ENCODE results near the gene NFKBIA.

GRCh38 chr14:35433826-35434225, 29.3 kb upstream of the NFKBIA start:
- no peak for TF ChIP-seq CTCF (IDR thresholded peaks at IDR 0.05)
- no peak for TF ChIP-seq POLR2A (IDR thresholded peaks at IDR 0.05; ENCODE audit: low read depth)
- TF ChIP-seq EP300 (IDR thresholded peaks at IDR 0.05), result no peak
- no peak for TF ChIP-seq POLR2AphosphoS5 (IDR thresholded peaks at IDR 0.05)
